IPS-15b (cell line): Measurements from ENCODE around the gene CECR2.

Experiments
- H3K27me3 ChIP-seq: one replicate; pipeline ENCODE4 v1.6.1; 2013; ENCODE audit warnings: low read length; ENCODE audit not compliant: control insufficient read depth, insufficient read depth
- H3K36me3 ChIP-seq: one replicate; pipeline ENCODE4 v1.6.1; 2013; ENCODE audit warnings: low read length; ENCODE audit not compliant: control insufficient read depth, insufficient read depth
- H3K4me1 ChIP-seq: one replicate; pipeline ENCODE4 v1.6.1; 2013; ENCODE audit warnings: mild to moderate bottlenecking, low read length; ENCODE audit not compliant: control insufficient read depth, insufficient read depth
- H3K4me3 ChIP-seq: one replicate; pipeline ENCODE4 v1.5.1; 2013; ENCODE audit warnings: low read depth, low read length
- H3K9ac ChIP-seq: one replicate; pipeline ENCODE4 v1.6.1; 2013; ENCODE audit warnings: low read depth, mild to moderate bottlenecking, low read length
- H3K9me3 ChIP-seq: one replicate; pipeline ENCODE4 v1.6.1; 2013; ENCODE audit warnings: mild to moderate bottlenecking, low read length; ENCODE audit not compliant: control insufficient read depth, insufficient read depth

The CECR2 gene

DNA sequence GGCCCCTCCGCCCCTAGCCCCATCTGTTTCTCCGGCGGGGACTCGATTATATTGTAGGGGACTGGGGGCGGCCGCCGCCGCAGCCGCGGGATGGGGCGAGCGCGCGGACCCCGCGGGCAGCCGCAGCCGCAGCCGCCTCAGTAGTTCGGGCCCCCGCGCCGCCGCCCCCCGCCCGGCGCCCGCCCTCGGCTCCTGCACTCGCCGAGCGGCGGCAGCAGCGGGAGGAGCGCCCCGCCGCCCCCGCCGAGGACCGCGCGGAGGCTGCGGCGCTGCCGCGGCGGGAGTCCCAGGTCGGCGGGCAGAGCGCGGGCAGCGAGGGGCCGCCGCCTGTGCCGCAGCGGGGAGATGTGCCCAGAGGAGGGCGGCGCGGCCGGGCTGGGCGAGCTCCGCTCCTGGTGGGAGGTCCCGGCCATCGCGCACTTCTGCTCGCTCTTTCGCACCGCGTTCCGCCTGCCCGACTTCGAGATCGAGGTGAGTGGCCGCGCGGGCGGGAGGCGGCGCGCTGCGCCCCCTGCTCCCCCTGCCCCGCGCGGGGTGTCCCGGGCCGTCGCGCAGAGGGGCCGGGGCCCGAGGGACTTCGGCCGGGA is at the start of gene CECR2:
Gene CECR2 (plus strand): TSS at position 22 of the 587 bp plus-strand sequence. CDS start 324 bp downstream, at position 346.
- peak within 1 kb of the TSS; percentile 96 for H3K9ac ChIP-seq
- H3K4me3 ChIP-seq: peak within 1 kb of the TSS; percentile 90
- no peaks in the 10 kb centered on the region for H3K36me3 ChIP-seq
- peaks cover 29% of the 10 kb centered on the region for H3K4me1 ChIP-seq
- H3K9me3 ChIP-seq: no peaks in the 10 kb centered on the region
- no peaks in the 10 kb centered on the region for H3K27me3 ChIP-seq

DNA sequence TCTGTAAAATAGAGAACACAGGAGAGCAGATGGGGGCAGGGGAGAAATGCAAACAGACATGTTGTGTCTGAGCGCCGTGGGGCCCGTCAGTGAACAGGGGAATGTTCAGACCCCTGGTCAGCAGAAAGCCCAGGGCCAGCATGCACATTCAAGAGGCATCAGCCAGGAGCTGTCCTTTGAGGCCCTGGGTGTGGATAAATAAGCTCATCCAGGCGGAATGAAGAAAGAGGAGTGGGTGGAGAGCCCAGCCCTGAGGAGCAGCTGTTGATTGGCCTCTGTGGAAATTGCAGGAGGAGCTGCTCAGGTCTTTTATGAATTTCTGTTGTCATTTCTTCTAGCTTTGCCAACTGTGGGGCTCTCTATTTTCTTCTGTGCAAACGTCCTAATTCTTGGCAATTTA is 49.7 kb upstream of the CECR2 start:
- Histone ChIP-seq H3K4me3 (no peak overlapping the region), H3K27me3 (no peaks in the 10 kb centered on the region), H3K9me3 (no peaks in the 10 kb centered on the region), H3K9ac (no peak overlapping the region), H3K4me1 (peaks cover 4% of the 10 kb centered on the region), H3K36me3 (no peaks in the 10 kb centered on the region)

GRCh38 chr22:17322511-17322910 is 46.7 kb upstream of the CECR2 start:
- Histone ChIP-seq H3K27me3 (no peaks in the 10 kb centered on the region), H3K36me3 (no peaks in the 10 kb centered on the region), H3K9ac (no peak overlapping the region), H3K4me3 (no peak overlapping the region), H3K4me1 (peaks cover 4% of the 10 kb centered on the region), H3K9me3 (no peaks in the 10 kb centered on the region)

GRCh38 chr22:17331690-17332089 is 37.6 kb upstream of the CECR2 start:
- no peaks in the 10 kb centered on the region for H3K27me3 ChIP-seq
- peaks cover 2% of the 10 kb centered on the region for H3K4me1 ChIP-seq
- no peaks in the 10 kb centered on the region for H3K36me3 ChIP-seq
- H3K4me3 ChIP-seq: no peak overlapping the region
- H3K9ac ChIP-seq: no peak overlapping the region
- H3K9me3 ChIP-seq: no peaks in the 10 kb centered on the region

- H3K27me3 ChIP-seq: no peaks in the 10 kb centered on the region
- H3K9me3 ChIP-seq: no peaks in the 10 kb centered on the region
- no peak overlapping the region for H3K4me3 ChIP-seq
- H3K9ac ChIP-seq: no peak overlapping the region
- H3K36me3 ChIP-seq: no peaks in the 10 kb centered on the region
- H3K4me1 ChIP-seq: peaks cover 2% of the 10 kb centered on the region
Measured at GRCh38 chr22:17332109-17332800, 37.0 kb upstream of the CECR2 start.

DNA sequence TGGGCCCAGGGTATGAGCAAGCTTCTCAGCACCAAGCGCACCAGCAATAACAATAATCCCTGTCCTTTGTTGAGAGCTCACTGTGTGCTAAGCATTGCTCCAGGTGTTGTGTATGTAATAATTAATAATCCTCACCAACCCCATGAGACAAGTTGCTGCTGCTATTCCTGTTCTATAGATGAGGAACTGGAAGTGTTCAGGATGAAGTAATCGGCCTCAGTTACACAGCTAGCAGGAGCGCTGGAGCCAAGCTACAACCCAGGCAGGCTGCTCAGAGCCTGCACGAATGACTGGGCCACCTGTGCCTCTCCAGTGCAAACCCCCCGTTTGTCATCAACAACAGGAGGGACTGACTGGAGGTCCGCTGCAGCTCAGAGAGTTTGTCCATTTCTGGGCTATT is 35.2 kb upstream of the CECR2 start:
- H3K4me3 ChIP-seq: no peak overlapping the region
- no peaks in the 10 kb centered on the region for H3K36me3 ChIP-seq
- H3K27me3 ChIP-seq: no peaks in the 10 kb centered on the region

GRCh38 chr22:17334983-17335382 is 34.3 kb upstream of the CECR2 start:
- Histone ChIP-seq H3K4me3 (no peak overlapping the region), H3K9me3 (no peaks in the 10 kb centered on the region), H3K36me3 (no peaks in the 10 kb centered on the region), H3K27me3 (no peaks in the 10 kb centered on the region), H3K9ac (no peak overlapping the region), H3K4me1 (no peaks in the 10 kb centered on the region)

More for the DNA sequence above, 35.2 kb upstream of the CECR2 start:
- Histone ChIP-seq H3K9me3 (no peaks in the 10 kb centered on the region), H3K9ac (no peak overlapping the region), H3K4me1 (peaks cover 2% of the 10 kb centered on the region)

DNA sequence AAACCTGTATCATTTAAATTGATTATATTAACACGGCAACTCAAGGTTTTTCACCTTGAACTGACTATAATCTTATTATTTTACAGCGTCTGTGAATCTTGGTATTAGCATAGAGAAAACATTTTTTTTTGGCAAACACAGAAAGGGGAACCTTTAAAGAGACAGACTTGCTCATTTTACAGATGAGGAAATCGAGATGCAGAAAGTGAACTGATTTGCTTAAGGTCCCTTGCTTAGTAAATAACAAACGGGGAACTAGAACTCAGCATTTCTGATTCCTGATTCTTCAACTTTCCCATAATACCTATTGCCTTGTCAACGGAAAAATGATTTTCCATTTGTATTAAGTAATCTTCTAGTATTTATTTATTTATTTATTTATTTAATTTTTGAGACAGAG is 33.2 kb upstream of the CECR2 start:
- no peaks in the 10 kb centered on the region for H3K36me3 ChIP-seq
- no peaks in the 10 kb centered on the region for H3K4me1 ChIP-seq
- H3K4me3 ChIP-seq: no peak overlapping the region
- H3K9ac ChIP-seq: no peak overlapping the region
- H3K27me3 ChIP-seq: no peaks in the 10 kb centered on the region
- H3K9me3 ChIP-seq: no peaks in the 10 kb centered on the region

DNA sequence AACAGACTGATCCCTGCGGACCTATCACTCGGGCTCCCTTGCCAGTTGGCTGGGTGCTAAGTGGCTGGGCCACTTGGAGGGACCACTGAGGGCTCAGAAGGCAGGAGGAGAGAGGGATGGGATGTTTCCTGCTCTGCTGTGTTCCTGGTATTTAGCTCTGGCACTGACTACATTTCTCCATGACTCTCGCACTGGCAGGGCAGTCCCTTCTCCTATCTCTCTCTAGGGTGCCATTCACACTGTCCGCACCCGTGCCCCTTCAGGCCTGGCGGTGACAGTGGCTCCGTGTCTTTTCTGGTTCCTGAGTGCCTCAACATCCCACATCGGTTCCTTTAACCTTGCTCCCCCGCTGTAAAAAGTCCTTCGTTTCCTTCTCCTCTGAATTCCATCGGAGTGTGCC is 31.6 kb upstream of the CECR2 start:
- H3K27me3 ChIP-seq: no peaks in the 10 kb centered on the region
- H3K9me3 ChIP-seq: no peaks in the 10 kb centered on the region
- H3K36me3 ChIP-seq: no peaks in the 10 kb centered on the region
- H3K4me1 ChIP-seq: no peaks in the 10 kb centered on the region
- H3K9ac ChIP-seq: no peak overlapping the region
- H3K4me3 ChIP-seq: no peak overlapping the region

GRCh38 chr22:17339095-17339693 is 30.1 kb upstream of the CECR2 start:
- Histone ChIP-seq H3K9ac (no peak overlapping the region), H3K4me1 (no peaks in the 10 kb centered on the region), H3K4me3 (no peak overlapping the region), H3K36me3 (no peaks in the 10 kb centered on the region), H3K9me3 (no peaks in the 10 kb centered on the region), H3K27me3 (no peaks in the 10 kb centered on the region)

DNA sequence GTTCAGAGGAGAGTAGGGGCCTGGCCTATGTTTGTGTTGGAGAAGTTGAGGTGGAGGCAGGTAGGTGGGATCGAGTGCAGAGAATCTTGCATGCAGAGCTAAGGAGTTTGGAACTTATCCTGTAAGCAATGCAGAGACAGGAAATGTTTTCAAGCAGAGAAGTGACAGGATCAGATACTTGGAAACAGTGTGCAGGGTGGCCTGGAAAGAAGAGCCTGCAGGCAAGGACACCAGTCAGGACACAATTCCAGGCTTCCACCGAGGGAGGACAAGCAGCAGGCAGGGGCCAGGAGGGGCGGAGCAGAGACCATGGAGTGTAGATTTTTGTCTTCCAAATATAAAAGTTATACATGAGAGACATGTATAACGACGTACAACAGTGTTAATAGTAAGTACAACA is 26.9 kb upstream of the CECR2 start:
- Histone ChIP-seq H3K4me1 (no peaks in the 10 kb centered on the region), H3K36me3 (no peaks in the 10 kb centered on the region), H3K9ac (no peak overlapping the region), H3K9me3 (no peaks in the 10 kb centered on the region), H3K27me3 (no peaks in the 10 kb centered on the region), H3K4me3 (no peak overlapping the region)

GRCh38 chr22:17343766-17344165 is 25.5 kb upstream of the CECR2 start:
- Histone ChIP-seq H3K9me3 (no peaks in the 10 kb centered on the region), H3K4me1 (no peaks in the 10 kb centered on the region), H3K9ac (no peak overlapping the region), H3K4me3 (no peak overlapping the region), H3K36me3 (no peaks in the 10 kb centered on the region), H3K27me3 (no peaks in the 10 kb centered on the region)
